Measurements from ENCODE around the gene ZNF212. TPM values are rescaled to one million over a fixed set of nuclear protein-coding genes. Genes with fewer than 3 reads are reported as not detected.
"Not testable (repeated sequence)": the region's sequence is repeated elsewhere in the genome, so short reads cannot be mapped to it uniquely, and the experiment has no call there.

The ZNF212 gene
- total RNA-seq, 1 experiment from 2014 or later = 18.6 TPM

- no TSS peak for BruUV-seq (replicated peaks)
- Histone ChIP-seq H3K27me3 (replicated peaks; ENCODE audit: control insufficient read depth, insufficient read depth, low read length) (no peaks in the 10 kb centered on the region), H3K36me3 (ENCODE audit: control insufficient read depth, insufficient read depth, low read length) (no peaks in the 10 kb centered on the region), H3K4me3 (ENCODE audit: low read depth, low read length) (no peak overlapping the region), H3K4me1 (no peaks in the 10 kb centered on the region), H3K9me3 (no peaks in the 10 kb centered on the region)
- no peaks in the 10 kb centered on the region for H3K27me3 Mint-ChIP-seq (ENCODE audit: insufficient read depth, unreplicated experiment)
- DNase-seq = no peak
- no peaks in the 10 kb centered on the region for H3K4me1 Mint-ChIP-seq (ENCODE audit: low read depth, unreplicated experiment)
- no peaks in the 10 kb centered on the region for H3K9me3 Mint-ChIP-seq (ENCODE audit: unreplicated experiment)
- no peak for TF ChIP-seq CTCF (IDR thresholded peaks at IDR 0.05; ENCODE audit: insufficient read depth in 1 of 2, low read depth in 1 of 2, low read length in 1 of 2, severe bottlenecking in 1 of 2, unreplicated experiment in 1 of 2)
- peaks cover 25% of the 10 kb centered on the region for H3K36me3 Mint-ChIP-seq (ENCODE audit: insufficient read depth, unreplicated experiment)
- ChIA-PET CTCF (interaction anchor here (0.7 to 1.2 kb wide), 3 partner anchors 85 to 248 kb away, joined by 3 to 4 read pairs (median 3); partner anchors contain the start of gene ZNF398), POLR2A (interaction anchor here (0.7 kb wide), 1 partner anchor 27 kb away, joined by 5 read pairs; no protein-coding TSS in a partner anchor)
- peak overlapping the region; percentile 15 for H3K27ac Mint-ChIP-seq (ENCODE audit: unreplicated experiment)
- H3K4me3 Mint-ChIP-seq (ENCODE audit: unreplicated experiment) = no peak overlapping the region
- intact Hi-C loops (cut with micrococcal nuclease; ENCODE audit: unreplicated experiment) = no loop called here
Measured at GRCh38 chr7:149232362-149232761, 7.1 kb upstream of the ZNF212 start.

- H3K4me1 Mint-ChIP-seq (ENCODE audit: low read depth, unreplicated experiment); H3K27ac Mint-ChIP-seq (ENCODE audit: unreplicated experiment); H3K4me3 Mint-ChIP-seq (ENCODE audit: unreplicated experiment); H3K9me3 Mint-ChIP-seq (ENCODE audit: unreplicated experiment); H3K27me3 ChIP-seq (replicated peaks; ENCODE audit: control insufficient read depth, insufficient read depth, low read length); H3K4me3 ChIP-seq (ENCODE audit: low read depth, low read length); H3K27me3 Mint-ChIP-seq (ENCODE audit: insufficient read depth, unreplicated experiment); H3K36me3 ChIP-seq (ENCODE audit: control insufficient read depth, insufficient read depth, low read length); POLR2A ChIA-PET; BruUV-seq (replicated peaks); H3K9me3 ChIP-seq; intact Hi-C loops (cut with micrococcal nuclease; ENCODE audit: unreplicated experiment); H3K4me1 ChIP-seq; DNase-seq: not testable (repeated sequence)
- H3K36me3 Mint-ChIP-seq (ENCODE audit: insufficient read depth, unreplicated experiment) = peaks cover 24% of the 10 kb centered on the region
- CTCF ChIA-PET = interaction anchor here (0.6 kb wide), 1 partner anchor 9 kb away, joined by 3 read pairs; no protein-coding TSS in a partner anchor
Measured at GRCh38 chr7:149233655-149234204, 5.7 kb upstream of the ZNF212 start.

GRCh38 chr7:149237502-149237901 lies 1.9 kb upstream of the ZNF212 start:
- Mint-ChIP-seq H3K27ac (ENCODE audit: unreplicated experiment) (no peak overlapping the region), H3K36me3 (ENCODE audit: insufficient read depth, unreplicated experiment) (peaks cover 13% of the 10 kb centered on the region), H3K9me3 (ENCODE audit: unreplicated experiment) (peaks cover 3% of the 10 kb centered on the region), H3K4me3 (ENCODE audit: unreplicated experiment) (no peak overlapping the region), H3K4me1 (ENCODE audit: low read depth, unreplicated experiment) (peaks cover 7% of the 10 kb centered on the region), H3K27me3 (ENCODE audit: insufficient read depth, unreplicated experiment) (no peaks in the 10 kb centered on the region)
- TF ChIP-seq CTCF (IDR thresholded peaks at IDR 0.05; ENCODE audit: insufficient read depth in 1 of 2, low read depth in 1 of 2, low read length in 1 of 2, severe bottlenecking in 1 of 2, unreplicated experiment in 1 of 2) = no peak
- Histone ChIP-seq H3K27me3 (replicated peaks; ENCODE audit: control insufficient read depth, insufficient read depth, low read length) (no peaks in the 10 kb centered on the region), H3K4me1 (peaks cover 6% of the 10 kb centered on the region), H3K9me3 (peaks cover 3% of the 10 kb centered on the region; the same call in 1 of the 2 replicates), H3K4me3 (ENCODE audit: low read depth, low read length) (no peak overlapping the region), H3K36me3 (ENCODE audit: control insufficient read depth, insufficient read depth, low read length) (no peaks in the 10 kb centered on the region)
- ChIA-PET POLR2A (no interaction called here), CTCF (no interaction called here)
- BruUV-seq (replicated peaks) = no TSS peak
- intact Hi-C loops (cut with micrococcal nuclease; ENCODE audit: unreplicated experiment) = no loop called here
- no peak for DNase-seq
